K562 (cell line): Measurements from ENCODE around the gene FOXR1. TPM values are rescaled to one million over a fixed set of nuclear protein-coding genes. Genes with fewer than 3 reads are reported as not detected.

Experiments used
- BRD4 ChIP-seq: fragments of 200-600 bp; sonication (generic); IDR thresholded peaks from 2 replicates; pipeline ENCODE4 v1.6.1; 2017; ENCODE audit warnings: inconsistent platforms
- BRD9 ChIP-seq: fragments of 450-650 bp; IDR thresholded peaks from 2 replicates; pipeline ENCODE4 v1.6.1; 2018; ENCODE audit warnings: low read depth; ENCODE audit not compliant: partially characterized antibody
- ELF2 ChIP-seq: fragments of 250-450 bp; sonication (Bioruptor Pico); IDR thresholded peaks from 2 replicates; pipeline ENCODE4 v1.5.0; 2021; ENCODE audit warnings: mild to moderate bottlenecking
- EZH2 ChIP-seq: IDR thresholded peaks from 2 replicates; pipeline ENCODE4 v1.6.1; 2012; ENCODE audit warnings: low read depth, mild to moderate bottlenecking, inconsistent platforms, low read length, borderline replicate concordance
- GABPB1 ChIP-seq: sonication (generic); formaldehyde crosslinking; IDR thresholded peaks from 2 replicates; pipeline ENCODE4 v1.8.0; 2022; ENCODE audit warnings: mild to moderate bottlenecking, missing genetic modification reagents
- POLR3G ChIP-seq: IDR thresholded peaks from 2 replicates; pipeline ENCODE4 v1.6.1; 2011; ENCODE audit not compliant: insufficient read length, insufficient replicate concordance; ENCODE audit errors: extremely low read depth
- SOX6 ChIP-seq: fragments of 450-650 bp; IDR thresholded peaks from 2 replicates; pipeline ENCODE4 v1.6.1; 2014; ENCODE audit warnings: mild to moderate bottlenecking
- SPI1 ChIP-seq: IDR thresholded peaks from 2 replicates; pipeline ENCODE4 v1.6.1; 2011; ENCODE audit warnings: low read depth, low read length, control low read depth, borderline replicate concordance
- TBP ChIP-seq: optimal IDR thresholded peaks from 2 replicates; pipeline ENCODE3; 2011; ENCODE audit warnings: low read depth, low read length, improper control_type of control experiment
- ZNF224 ChIP-seq: sonication (generic); formaldehyde crosslinking; IDR thresholded peaks from 2 replicates; pipeline ENCODE4 v1.8.0; 2022; ENCODE audit warnings: mild to moderate bottlenecking, missing genetic modification reagents
- ZNF24 ChIP-seq: fragments of 450-650 bp; IDR thresholded peaks from 2 replicates; pipeline ENCODE4 v1.6.1; 2016
- ZNF785 ChIP-seq: fragments of 250-450 bp; sonication (Bioruptor Pico); IDR thresholded peaks from 2 replicates; pipeline ENCODE4 v1.4.0; 2020; ENCODE audit warnings: mild to moderate bottlenecking
- polyA plus RNA-seq, 8 experiments: library from polyadenylated mRNA; depleted of rRNA in 4 of 8; stranded (reverse) in 5 of 8; unstranded in 3 of 8; fragments of >200 nt; fragmentation: Nextera tagmentation in 2 of 8; fragmentation: Illumina TruSeq in 1 of 8; extraction: Ambion mirVana in 2 of 8; extraction: Trizol in 1 of 8; gene quantifications; 2 replicates each; pipeline versions ENCODE4 v1.2.1 to v1.2.3, GENCODE V29; 2011 to 2014; ENCODE audit warnings: inconsistent platforms in 1 of 8, missing spikeins in 1 of 8
- total RNA-seq, 7 experiments: library from RNA; depleted of rRNA in 6 of 7; stranded (reverse); fragments of >200 nt in 6 of 7; fragmentation: Illumina TruSeq in 2 of 7; extraction: Trizol in 2 of 7; gene quantifications; 2 replicates each; pipeline versions ENCODE4 v1.2.1 to v1.2.3, GENCODE V29; 2011 to 2021; ENCODE audit warnings: low replicate concordance in 1 of 7
- TF ChIP-seq, protein P1 (sequence below): fragments of 250-450 bp; sonication (Bioruptor Pico); IDR thresholded peaks from 2 replicates; pipeline ENCODE4 v1.4.0; 2020; ENCODE audit warnings: borderline replicate concordance
- TF ChIP-seq, protein P2 (sequence below): fragments of 450-650 bp; formaldehyde crosslinking; IDR thresholded peaks from 2 replicates; pipeline ENCODE4 v1.4.0; 2020; ENCODE audit warnings: mild to moderate bottlenecking
- TF ChIP-seq, protein P3 (sequence below): IDR thresholded peaks from 2 replicates; pipeline ENCODE4 v1.6.1; 2016; ENCODE audit warnings: missing genetic modification characterization, missing compliant biosample characterization
- TF ChIP-seq, protein P4 (sequence below): IDR thresholded peaks from 3 replicates; pipeline ENCODE4 v1.6.1; 2011; ENCODE audit warnings: borderline replicate concordance, mild to moderate bottlenecking; ENCODE audit not compliant: insufficient read length, insufficient read depth
- TF ChIP-seq, protein P5 (sequence below): fragments of 250-450 bp; sonication (Bioruptor Pico); IDR thresholded peaks from 2 replicates; pipeline ENCODE4 v1.8.0; 2022; ENCODE audit warnings: moderate library complexity, mild to moderate bottlenecking, inconsistent platforms
- TF ChIP-seq, protein P6 (sequence below): fragments of 250-450 bp; sonication (Bioruptor Pico); IDR thresholded peaks from 2 replicates; pipeline ENCODE4 v1.5.0; 2021

The FOXR1 gene
- total and polyA plus RNA-seq, 9 of the 15 experiments (the other 6 are each of a cell fraction or from before 2014, with no cell fraction given): not detected

DNA sequence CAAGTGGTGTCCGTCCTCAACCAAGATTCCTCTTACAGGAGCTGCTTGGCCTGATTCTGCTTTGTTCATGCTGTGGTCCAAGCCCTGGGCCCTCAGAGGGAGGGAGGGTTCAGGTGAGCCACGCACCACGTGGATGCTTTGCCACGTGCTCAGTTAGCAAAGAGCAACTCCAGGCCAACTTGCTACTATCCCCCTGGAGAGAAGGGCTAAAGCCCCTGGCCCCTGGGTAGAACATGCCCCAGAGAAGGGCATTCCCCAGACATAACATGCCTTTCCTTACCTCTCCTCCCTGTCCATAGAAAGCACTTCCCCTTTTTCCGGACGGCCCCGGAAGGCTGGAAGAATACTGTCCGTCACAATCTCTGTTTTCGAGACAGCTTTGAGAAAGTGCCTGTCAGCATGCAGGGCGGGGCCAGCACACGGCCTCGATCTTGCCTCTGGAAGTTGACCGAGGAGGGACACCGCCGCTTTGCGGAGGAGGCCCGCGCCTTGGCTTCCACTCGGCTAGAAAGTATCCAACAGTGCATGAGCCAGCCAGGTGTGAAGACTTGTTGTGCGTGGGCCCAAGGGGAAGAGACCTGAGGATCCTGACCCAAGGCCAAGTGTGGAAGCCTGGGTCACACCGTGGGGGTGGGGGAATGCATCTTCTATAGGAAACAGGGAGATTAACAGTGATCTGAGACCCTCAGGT is 8.8 kb downstream of the FOXR1 start (continued):
- TF ChIP-seq, protein P1, sequence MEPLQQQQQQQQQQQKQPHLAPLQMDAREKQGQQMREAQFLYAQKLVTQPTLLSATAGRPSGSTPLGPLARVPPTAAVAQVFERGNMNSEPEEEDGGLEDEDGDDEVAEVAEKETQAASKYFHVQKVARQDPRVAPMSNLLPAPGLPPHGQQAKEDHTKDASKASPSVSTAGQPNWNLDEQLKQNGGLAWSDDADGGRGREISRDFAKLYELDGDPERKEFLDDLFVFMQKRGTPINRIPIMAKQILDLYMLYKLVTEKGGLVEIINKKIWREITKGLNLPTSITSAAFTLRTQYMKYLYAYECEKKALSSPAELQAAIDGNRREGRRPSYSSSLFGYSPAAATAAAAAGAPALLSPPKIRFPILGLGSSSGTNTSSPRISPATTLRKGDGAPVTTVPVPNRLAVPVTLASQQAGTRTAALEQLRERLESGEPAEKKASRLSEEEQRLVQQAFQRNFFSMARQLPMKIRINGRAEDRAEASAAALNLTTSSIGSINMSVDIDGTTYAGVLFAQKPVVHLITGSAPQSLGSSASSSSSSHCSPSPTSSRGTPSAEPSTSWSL (CRISPR knock-in tag): peak; percentile 20; the same call in 1 of the 2 replicates
- TF ChIP-seq POLR3G (no peak), BRD9 (peak; percentile 62), BRD4 (no peak), ZNF224 (CRISPR knock-in tag) (no peak), EZH2 (no peak), ELF2 (CRISPR knock-in tag) (no peak), ZNF24 (no peak), SPI1 (peak; percentile 100), GABPB1 (CRISPR knock-in tag) (peak; percentile 72), TBP (peak; percentile 56), SOX6 (peak; percentile 67), ZNF785 (CRISPR knock-in tag) (no peak)
- TF ChIP-seq, protein P2, sequence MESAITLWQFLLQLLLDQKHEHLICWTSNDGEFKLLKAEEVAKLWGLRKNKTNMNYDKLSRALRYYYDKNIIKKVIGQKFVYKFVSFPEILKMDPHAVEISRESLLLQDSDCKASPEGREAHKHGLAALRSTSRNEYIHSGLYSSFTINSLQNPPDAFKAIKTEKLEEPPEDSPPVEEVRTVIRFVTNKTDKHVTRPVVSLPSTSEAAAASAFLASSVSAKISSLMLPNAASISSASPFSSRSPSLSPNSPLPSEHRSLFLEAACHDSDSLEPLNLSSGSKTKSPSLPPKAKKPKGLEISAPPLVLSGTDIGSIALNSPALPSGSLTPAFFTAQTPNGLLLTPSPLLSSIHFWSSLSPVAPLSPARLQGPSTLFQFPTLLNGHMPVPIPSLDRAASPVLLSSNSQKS (CRISPR knock-in tag): no peak
- TF ChIP-seq, protein P3, sequence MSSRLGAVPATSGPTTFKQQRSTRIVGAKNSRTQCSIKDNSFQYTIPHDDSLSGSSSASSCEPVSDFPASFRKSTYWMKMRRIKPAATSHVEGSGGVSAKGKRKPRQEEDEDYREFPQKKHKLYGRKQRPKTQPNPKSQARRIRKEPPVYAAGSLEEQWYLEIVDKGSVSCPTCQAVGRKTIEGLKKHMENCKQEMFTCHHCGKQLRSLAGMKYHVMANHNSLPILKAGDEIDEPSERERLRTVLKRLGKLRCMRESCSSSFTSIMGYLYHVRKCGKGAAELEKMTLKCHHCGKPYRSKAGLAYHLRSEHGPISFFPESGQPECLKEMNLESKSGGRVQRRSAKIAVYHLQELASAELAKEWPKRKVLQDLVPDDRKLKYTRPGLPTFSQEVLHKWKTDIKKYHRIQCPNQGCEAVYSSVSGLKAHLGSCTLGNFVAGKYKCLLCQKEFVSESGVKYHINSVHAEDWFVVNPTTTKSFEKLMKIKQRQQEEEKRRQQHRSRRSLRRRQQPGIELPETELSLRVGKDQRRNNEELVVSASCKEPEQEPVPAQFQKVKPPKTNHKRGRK (tag): no peak
- TF ChIP-seq, protein P4, sequence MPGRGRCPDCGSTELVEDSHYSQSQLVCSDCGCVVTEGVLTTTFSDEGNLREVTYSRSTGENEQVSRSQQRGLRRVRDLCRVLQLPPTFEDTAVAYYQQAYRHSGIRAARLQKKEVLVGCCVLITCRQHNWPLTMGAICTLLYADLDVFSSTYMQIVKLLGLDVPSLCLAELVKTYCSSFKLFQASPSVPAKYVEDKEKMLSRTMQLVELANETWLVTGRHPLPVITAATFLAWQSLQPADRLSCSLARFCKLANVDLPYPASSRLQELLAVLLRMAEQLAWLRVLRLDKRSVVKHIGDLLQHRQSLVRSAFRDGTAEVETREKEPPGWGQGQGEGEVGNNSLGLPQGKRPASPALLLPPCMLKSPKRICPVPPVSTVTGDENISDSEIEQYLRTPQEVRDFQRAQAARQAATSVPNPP: no peak
- TF ChIP-seq, protein P5, sequence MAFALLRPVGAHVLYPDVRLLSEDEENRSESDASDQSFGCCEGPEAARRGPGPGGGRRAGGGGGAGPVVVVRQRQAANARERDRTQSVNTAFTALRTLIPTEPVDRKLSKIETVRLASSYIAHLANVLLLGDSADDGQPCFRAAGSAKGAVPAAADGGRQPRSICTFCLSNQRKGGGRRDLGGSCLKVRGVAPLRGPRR (CRISPR knock-in tag): no peak
- TF ChIP-seq, protein P6, sequence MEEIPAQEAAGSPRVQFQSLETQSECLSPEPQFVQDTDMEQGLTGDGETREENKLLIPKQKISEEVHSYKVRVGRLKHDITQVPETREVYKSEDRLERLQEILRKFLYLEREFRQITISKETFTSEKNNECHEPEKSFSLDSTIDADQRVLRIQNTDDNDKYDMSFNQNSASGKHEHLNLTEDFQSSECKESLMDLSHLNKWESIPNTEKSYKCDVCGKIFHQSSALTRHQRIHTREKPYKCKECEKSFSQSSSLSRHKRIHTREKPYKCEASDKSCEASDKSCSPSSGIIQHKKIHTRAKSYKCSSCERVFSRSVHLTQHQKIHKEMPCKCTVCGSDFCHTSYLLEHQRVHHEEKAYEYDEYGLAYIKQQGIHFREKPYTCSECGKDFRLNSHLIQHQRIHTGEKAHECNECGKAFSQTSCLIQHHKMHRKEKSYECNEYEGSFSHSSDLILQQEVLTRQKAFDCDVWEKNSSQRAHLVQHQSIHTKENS: no peak
